IMR-90 (cell line): Measurements from ENCODE around the gene ALDH18A1. TPM values are rescaled to one million over a fixed set of nuclear protein-coding genes. Genes with fewer than 3 reads are reported as not detected.

Source experiments
- ATAC-seq: fragments of 200-7000 bp; cut with Tn5 transposase; 2 replicates; pipeline ENCODE4 v1.9.1; 2020; ENCODE audit warnings: low read depth, mild to moderate bottlenecking, moderate library complexity
- BruUV-seq: library from RNA; stranded (reverse); fragments of 400-500 nt; replicated peaks from 2 replicates; lab custom pipeline; 2021; lab: Mats Ljungman, UMichigan
- CTCF ChIA-PET: fragments of 300-600 bp; formaldehyde crosslinking; extraction: SDS; loops from one replicate; lab custom pipeline; 2021; ENCODE audit warnings: antibody characterized with exemption; lab: Yijun Ruan, JAX
- POLR2A ChIA-PET: fragments of 300-600 bp; sonication (Branson Sonifier 250); formaldehyde crosslinking; loops from one replicate; lab custom pipeline; 2022; ENCODE audit warnings: antibody characterized with exemption; ENCODE audit not compliant: unreplicated experiment; lab: Charles Lee
- DNase-seq: peaks from one replicate; pipeline ENCODE4 v3.0.0; 2013
- H2AFZ ChIP-seq: replicated peaks from 2 replicates; pipeline ENCODE3; 2013; ENCODE audit warnings: low read length, mild to moderate bottlenecking; ENCODE audit not compliant: poor library complexity
- H2AK5ac ChIP-seq: 2 replicates; pipeline ENCODE4 v1.6.1; 2013; ENCODE audit warnings: low read depth, low read length, inconsistent platforms
- H2AK9ac ChIP-seq: replicated peaks from 2 replicates; pipeline ENCODE3; 2013; ENCODE audit warnings: mild to moderate bottlenecking, low read depth, low read length, moderate library complexity; ENCODE audit not compliant: poor library complexity
- H2BK120ac ChIP-seq: 2 replicates; pipeline ENCODE4 v1.6.1; 2013; ENCODE audit warnings: low read depth, low read length, inconsistent platforms
- H2BK15ac ChIP-seq: 3 replicates; pipeline ENCODE4 v1.6.1; 2013; ENCODE audit warnings: low read depth, low read length, inconsistent platforms
- H2BK20ac ChIP-seq: 2 replicates; pipeline ENCODE4 v1.6.1; 2013; ENCODE audit warnings: low read depth, mild to moderate bottlenecking, inconsistent platforms, low read length, moderate library complexity
- H2BK5ac ChIP-seq: 2 replicates; pipeline ENCODE4 v1.6.1; 2013; ENCODE audit warnings: mild to moderate bottlenecking, low read depth, low read length, inconsistent platforms; ENCODE audit not compliant: poor library complexity, severe bottlenecking
- H3K14ac ChIP-seq: replicated peaks from 2 replicates; pipeline ENCODE4 v1.6.1; 2013; ENCODE audit warnings: low read depth, low read length, inconsistent platforms
- H3K18ac ChIP-seq: 2 replicates; pipeline ENCODE4 v1.6.1; 2013; ENCODE audit warnings: low read depth, low read length, control low read depth
- H3K23ac ChIP-seq: 2 replicates; pipeline ENCODE4 v1.6.1; 2013; ENCODE audit warnings: low read depth, low read length, inconsistent platforms
- H3K27ac ChIP-seq: 2 replicates; pipeline ENCODE4 v1.5.1; 2013; ENCODE audit warnings: mild to moderate bottlenecking, control low read depth, low read length; ENCODE audit not compliant: insufficient read depth
- H3K27me3 ChIP-seq: 2 replicates; pipeline ENCODE4 v1.6.1; 2013; ENCODE audit warnings: low read length; ENCODE audit not compliant: control insufficient read depth, insufficient read depth
- H3K36me3 ChIP-seq: 2 replicates; pipeline ENCODE4 v1.6.1; 2013; ENCODE audit warnings: low read length, mixed read lengths; ENCODE audit not compliant: control insufficient read depth, insufficient read depth
- H3K4ac ChIP-seq: 2 replicates; pipeline ENCODE4 v1.6.1; 2013; ENCODE audit warnings: low read depth, low read length, inconsistent platforms
- H3K4me1 ChIP-seq: 2 replicates; pipeline ENCODE4 v1.6.1; 2013; ENCODE audit warnings: low read length, mixed read lengths; ENCODE audit not compliant: control insufficient read depth, insufficient read depth
- H3K4me2 ChIP-seq: 2 replicates; pipeline ENCODE4 v1.6.1; 2013; ENCODE audit warnings: low read depth, mild to moderate bottlenecking, control low read depth, low read length, moderate library complexity
- H3K4me3 ChIP-seq: 2 replicates; pipeline ENCODE4 v1.5.1; 2013; ENCODE audit warnings: low read depth, mild to moderate bottlenecking, control low read depth, low read length, moderate library complexity; ENCODE audit not compliant: insufficient read depth
- H3K56ac ChIP-seq: 2 replicates; pipeline ENCODE4 v1.6.1; 2013; ENCODE audit warnings: low read length, inconsistent platforms; ENCODE audit not compliant: insufficient read depth; ENCODE audit errors: extremely low read depth
- H3K79me1 ChIP-seq, 2 experiments: 2 replicates each; pipeline ENCODE4 v1.6.1; 2013; ENCODE audit warnings: low read length in 2 of 2, inconsistent platforms in 1 of 2, low read depth in 1 of 2
- H3K9ac ChIP-seq: 2 replicates; pipeline ENCODE4 v1.6.1; 2013; ENCODE audit warnings: low read depth, low read length, control low read depth
- H3K9me1 ChIP-seq: 2 replicates; pipeline ENCODE4 v1.6.1; 2013; ENCODE audit warnings: low read length, inconsistent platforms; ENCODE audit not compliant: insufficient read depth
- H3K9me3 ChIP-seq: 2 replicates; pipeline ENCODE4 v1.6.1; 2013; ENCODE audit warnings: low read length; ENCODE audit not compliant: control insufficient read depth, insufficient read depth
- H4K20me1 ChIP-seq: 2 replicates; pipeline ENCODE4 v1.6.1; 2013; ENCODE audit warnings: low read length, inconsistent platforms; ENCODE audit not compliant: insufficient read depth
- H4K5ac ChIP-seq: 2 replicates; pipeline ENCODE4 v1.6.1; 2013; ENCODE audit warnings: mild to moderate bottlenecking, low read depth, low read length, control low read depth
- H4K8ac ChIP-seq, 2 experiments: 2 replicates each; pipeline ENCODE4 v1.6.1; 2013; ENCODE audit warnings: low read depth in 2 of 2, low read length in 2 of 2, control low read depth in 1 of 2, inconsistent platforms in 1 of 2
- H4K91ac ChIP-seq: 2 replicates; pipeline ENCODE4 v1.6.1; 2013; ENCODE audit warnings: low read depth, low read length, inconsistent platforms; ENCODE audit not compliant: insufficient read depth
- MAFK ChIP-seq: IDR thresholded peaks from 2 replicates; pipeline ENCODE4 v1.6.1; 2012; ENCODE audit warnings: low read depth, low read length, improper control_type of control experiment
- MXI1 ChIP-seq: IDR thresholded peaks from 2 replicates; pipeline ENCODE4 v1.6.1; 2012; ENCODE audit warnings: low read depth, mild to moderate bottlenecking, low read length, moderate library complexity, borderline replicate concordance
- POLR2A ChIP-seq: IDR thresholded peaks from 2 replicates; pipeline ENCODE4 v1.6.1; 2012; ENCODE audit warnings: mild to moderate bottlenecking, low read depth, low read length
- RAD21 ChIP-seq: IDR thresholded peaks from 2 replicates; pipeline ENCODE4 v1.6.1; 2012; ENCODE audit warnings: low read length, improper control_type of control experiment
- SMC3 ChIP-seq: fragments of 150-350 bp; IDR thresholded peaks from 2 replicates; pipeline ENCODE4 v1.6.1; 2016; ENCODE audit warnings: low read depth, mild to moderate bottlenecking, antibody characterized with exemption, low read length, moderate library complexity
- WGBS, 2 experiments: methylation state at CpG; one replicate each; pipeline versions ENCODE4 v1.1.5 to v1.1.7; 2013; ENCODE audit warnings: missing lambda C conversion rate in 2 of 2; ENCODE audit not compliant: insufficient read length in 1 of 2; ENCODE audit errors: extremely low coverage in 2 of 2; 5-methylcytosine and 5-hydroxymethylcytosine counted together
- dilution Hi-C: fragments of 300-500 bp; cut with HindIII; formaldehyde crosslinking; loops from one replicate; pipeline ENCODE4 v1.14.3; 2018; ENCODE audit warnings: low sequenced_read_pairs; ENCODE audit not compliant: unreplicated experiment
- in situ Hi-C: fragments of 300-500 bp; cut with MboI; formaldehyde crosslinking; loops from 3 replicates; pipeline ENCODE4 v1.14.3; 2019; ENCODE audit warnings: low sequenced_read_pairs, inconsistent platforms, mixed read lengths
- intact Hi-C: fragments of 100-400 bp; cut with micrococcal nuclease; formaldehyde crosslinking; loops from 2 replicates; pipeline ENCODE4 v1.10.0; 2022
- polyA plus RNA-seq, 3 experiments: library from polyadenylated mRNA; depleted of rRNA; stranded (reverse); fragments of >200 nt; gene quantifications; 2 replicates each; pipeline ENCODE4 v1.2.3, GENCODE V29; 2012; ENCODE audit warnings: low replicate concordance in 1 of 3
- total RNA-seq: library from RNA; depleted of rRNA; stranded (reverse); fragments of >200 nt; gene quantifications from 2 replicates; pipeline ENCODE4 v1.2.3, GENCODE V29; 2012
- TF ChIP-seq, protein P1 (sequence below): fragments of 150-350 bp; IDR thresholded peaks from 2 replicates; pipeline ENCODE4 v1.6.1; 2016; ENCODE audit warnings: low read depth, mild to moderate bottlenecking, low read length, moderate library complexity, borderline replicate concordance
- TF ChIP-seq, protein P2 (sequence below): conservative IDR thresholded peaks from 2 replicates; pipeline ENCODE4 v1.5.1; 2012; ENCODE audit warnings: mild to moderate bottlenecking, low read depth, low read length, improper control_type of control experiment

ALDH18A1 gene
- total and polyA plus RNA-seq, 2 of the 4 experiments (the other 2 are of a cell fraction) = 93.4 to 232 TPM

GRCh38 chr10:95601116-95601719 lies 55.3 kb downstream of the ALDH18A1 start:
- no peaks in the 10 kb centered on the region for H3K9me1 ChIP-seq
- H3K79me1 ChIP-seq = no peaks in the 10 kb centered on the region
- H4K91ac ChIP-seq = no peak overlapping the region
- no peak overlapping the region for H3K18ac ChIP-seq
- no peak overlapping the region for H2BK5ac ChIP-seq
- H3K27me3 ChIP-seq = peaks cover 2% of the 10 kb centered on the region; the same call in 1 of the 2 replicates
- in situ Hi-C loops = loop anchor here (5.0 to 10.0 kb wide), 2 partner anchors 169 to 466 kb away; no protein-coding TSS in a partner anchor
- H3K4ac ChIP-seq = no peak overlapping the region
- dilution Hi-C loops = no loop called here
- H3K4me3 ChIP-seq = no peak overlapping the region
- H3K9ac ChIP-seq = no peak overlapping the region
- peak overlapping the region; percentile 33 for H2AFZ ChIP-seq
- ChIA-PET POLR2A (no interaction called here), CTCF (interaction anchor here (0.8 to 1.3 kb wide), 3 partner anchors 12 to 227 kb away, joined by 3 to 6 read pairs (median 3); no protein-coding TSS in a partner anchor)
- no TSS peak for BruUV-seq
- no peak overlapping the region for H2BK15ac ChIP-seq
- H3K56ac ChIP-seq = no peak overlapping the region
- H3K14ac ChIP-seq = no peak overlapping the region
- H4K5ac ChIP-seq = no peak overlapping the region
- H3K9me3 ChIP-seq = no peaks in the 10 kb centered on the region
- DNase-seq (peak; percentile 84), ATAC-seq (peak; percentile 96)
- H3K36me3 ChIP-seq = peaks cover 10% of the 10 kb centered on the region
- H4K8ac ChIP-seq = no peak overlapping the region
- TF ChIP-seq, protein P1, sequence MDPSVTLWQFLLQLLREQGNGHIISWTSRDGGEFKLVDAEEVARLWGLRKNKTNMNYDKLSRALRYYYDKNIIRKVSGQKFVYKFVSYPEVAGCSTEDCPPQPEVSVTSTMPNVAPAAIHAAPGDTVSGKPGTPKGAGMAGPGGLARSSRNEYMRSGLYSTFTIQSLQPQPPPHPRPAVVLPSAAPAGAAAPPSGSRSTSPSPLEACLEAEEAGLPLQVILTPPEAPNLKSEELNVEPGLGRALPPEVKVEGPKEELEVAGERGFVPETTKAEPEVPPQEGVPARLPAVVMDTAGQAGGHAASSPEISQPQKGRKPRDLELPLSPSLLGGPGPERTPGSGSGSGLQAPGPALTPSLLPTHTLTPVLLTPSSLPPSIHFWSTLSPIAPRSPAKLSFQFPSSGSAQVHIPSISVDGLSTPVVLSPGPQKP = no peak
- peak; percentile 94 for TF ChIP-seq SMC3
- TF ChIP-seq RAD21 = peak; percentile 97
- TF ChIP-seq, protein P2, sequence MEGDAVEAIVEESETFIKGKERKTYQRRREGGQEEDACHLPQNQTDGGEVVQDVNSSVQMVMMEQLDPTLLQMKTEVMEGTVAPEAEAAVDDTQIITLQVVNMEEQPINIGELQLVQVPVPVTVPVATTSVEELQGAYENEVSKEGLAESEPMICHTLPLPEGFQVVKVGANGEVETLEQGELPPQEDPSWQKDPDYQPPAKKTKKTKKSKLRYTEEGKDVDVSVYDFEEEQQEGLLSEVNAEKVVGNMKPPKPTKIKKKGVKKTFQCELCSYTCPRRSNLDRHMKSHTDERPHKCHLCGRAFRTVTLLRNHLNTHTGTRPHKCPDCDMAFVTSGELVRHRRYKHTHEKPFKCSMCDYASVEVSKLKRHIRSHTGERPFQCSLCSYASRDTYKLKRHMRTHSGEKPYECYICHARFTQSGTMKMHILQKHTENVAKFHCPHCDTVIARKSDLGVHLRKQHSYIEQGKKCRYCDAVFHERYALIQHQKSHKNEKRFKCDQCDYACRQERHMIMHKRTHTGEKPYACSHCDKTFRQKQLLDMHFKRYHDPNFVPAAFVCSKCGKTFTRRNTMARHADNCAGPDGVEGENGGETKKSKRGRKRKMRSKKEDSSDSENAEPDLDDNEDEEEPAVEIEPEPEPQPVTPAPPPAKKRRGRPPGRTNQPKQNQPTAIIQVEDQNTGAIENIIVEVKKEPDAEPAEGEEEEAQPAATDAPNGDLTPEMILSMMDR = peak; percentile 96
- TF ChIP-seq MXI1 = no peak
- TF ChIP-seq POLR2A = peak; percentile 52; the same call in 1 of the 2 replicates
- TF ChIP-seq MAFK = no peak
- no peak overlapping the region for H2BK120ac ChIP-seq
- no CpG with 5 or more reads among the region's 6 CpGs for WGBS, 2 experiments
- H2AK5ac ChIP-seq = no peak overlapping the region
- no peak overlapping the region for H2AK9ac ChIP-seq
- H4K20me1 ChIP-seq = no peaks in the 10 kb centered on the region
- H3K4me1 ChIP-seq = no peaks in the 10 kb centered on the region
- no peak overlapping the region for H2BK20ac ChIP-seq
- no peak overlapping the region for H3K23ac ChIP-seq
- no peak overlapping the region for H3K27ac ChIP-seq
- intact Hi-C loops = loop anchor here (1.0 to 5.0 kb wide), 6 partner anchors 171 to 971 kb away; no protein-coding TSS in a partner anchor
- no peak overlapping the region for H3K4me2 ChIP-seq
